Bone marrow (tissue), 2 donors: ENCODE data around the gene SLC66A2.

Experiments used
- DNase-seq, 2 donors: peaks; one replicate each; lab custom pipeline; 2025; lab: John Stamatoyannopoulos, UW

SLC66A2 gene

GRCh38 chr18:79917853-79918614, 33.4 kb downstream of the SLC66A2 start:
- DNase-seq = no peak

- DNase-seq = no peak
These were observed 34.1 kb downstream of the SLC66A2 start for GRCh38 chr18:79917169-79917852.

- DNase-seq = no peak
These were observed 34.8 kb downstream of the SLC66A2 start for GRCh38 chr18:79916546-79917168.

GRCh38 chr18:79916128-79916494, 35.3 kb downstream of the SLC66A2 start:
- DNase-seq = no peak

GRCh38 chr18:79915161-79916127, 36.0 kb downstream of the SLC66A2 start:
- no peak for DNase-seq

- DNase-seq = no peak
These were observed 36.8 kb downstream of the SLC66A2 start for GRCh38 chr18:79914614-79915160.

GRCh38 chr18:79912994-79913831, 38.2 kb downstream of the SLC66A2 start:
- DNase-seq = no peak

- DNase-seq = no peak
These were observed 39.0 kb downstream of the SLC66A2 start for GRCh38 chr18:79912409-79912991.

- no peak for DNase-seq
These were observed 39.8 kb downstream of the SLC66A2 start for GRCh38 chr18:79911344-79912270.

GRCh38 chr18:79910563-79911343, 40.7 kb downstream of the SLC66A2 start:
- DNase-seq = no peak

- no peak for DNase-seq
These were observed 44.7 kb downstream of the SLC66A2 start for GRCh38 chr18:79906706-79907105.

- DNase-seq = no peak
These were observed 45.5 kb downstream of the SLC66A2 start for GRCh38 chr18:79905993-79906392.

- DNase-seq = no peak
These were observed 46.0 kb downstream of the SLC66A2 start for GRCh38 chr18:79905389-79905911.

GRCh38 chr18:79904357-79905147, 46.9 kb downstream of the SLC66A2 start:
- DNase-seq = no peak

- DNase-seq = no peak
These were observed 47.6 kb downstream of the SLC66A2 start for GRCh38 chr18:79903787-79904356.

GRCh38 chr18:79903071-79903635, 48.3 kb downstream of the SLC66A2 start:
- no peak for DNase-seq

GRCh38 chr18:79902640-79903039, 48.8 kb downstream of the SLC66A2 start:
- no peak for DNase-seq
